ENCODE results near the gene FAF2. TPM values are rescaled to one million over a fixed set of nuclear protein-coding genes. Genes with fewer than 3 reads are reported as not detected.

Gene FAF2
- total RNA-seq, 1 experiment from 2014 or later, result 32.9 TPM

DNA sequence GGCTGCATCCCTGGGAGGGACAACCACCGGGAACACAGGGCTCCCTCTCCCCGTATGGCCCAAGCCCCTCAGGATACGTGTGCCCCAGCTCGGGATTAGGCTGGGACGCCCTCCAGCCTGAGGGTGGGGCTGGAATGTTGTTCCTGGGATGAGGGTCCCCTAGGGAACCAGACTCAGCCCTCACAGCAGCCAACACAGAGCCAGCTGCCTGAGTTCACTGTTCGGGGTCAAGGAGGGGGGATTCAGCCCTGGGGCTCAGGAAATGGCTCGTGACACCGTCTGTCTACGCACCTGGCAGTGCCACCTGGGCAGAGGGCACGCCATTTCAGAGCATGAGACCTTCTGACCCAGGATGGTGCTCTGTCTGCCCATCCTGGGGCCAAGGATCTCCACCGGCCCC, 80.1 kb downstream of the FAF2 start:
- no peak for ATAC-seq

DNA sequence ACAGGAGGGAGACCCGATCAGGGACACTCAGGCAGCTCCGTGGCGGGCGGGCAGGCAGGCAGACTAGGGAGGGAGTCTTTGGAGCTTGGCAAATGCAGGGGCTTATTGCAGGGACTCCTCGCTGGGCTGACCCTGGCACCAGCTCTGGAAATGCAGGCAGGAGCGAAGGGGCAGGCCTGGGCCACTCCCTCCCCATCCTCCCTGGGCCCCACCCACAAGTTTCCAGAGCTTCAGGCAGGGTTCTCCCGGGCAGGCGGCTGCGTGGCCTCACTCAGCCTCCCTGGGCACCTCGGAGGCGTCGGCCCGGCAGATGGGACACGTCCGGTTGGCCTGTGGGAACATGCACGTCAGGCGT, 80.6 kb downstream of the FAF2 start:
- no peaks in the 10 kb centered on the region for H3K27me3 Mint-ChIP-seq (ENCODE audit: low read depth)
- peaks cover 27% of the 10 kb centered on the region for H3K36me3 Mint-ChIP-seq
- no peak for TF ChIP-seq SOX15 (CRISPR knock-in tag; IDR thresholded peaks at IDR 0.05)
- TF ChIP-seq FOXJ3 (CRISPR knock-in tag; IDR thresholded peaks at IDR 0.05; ENCODE audit: borderline replicate concordance), result no peak
- TF ChIP-seq, protein P1, sequence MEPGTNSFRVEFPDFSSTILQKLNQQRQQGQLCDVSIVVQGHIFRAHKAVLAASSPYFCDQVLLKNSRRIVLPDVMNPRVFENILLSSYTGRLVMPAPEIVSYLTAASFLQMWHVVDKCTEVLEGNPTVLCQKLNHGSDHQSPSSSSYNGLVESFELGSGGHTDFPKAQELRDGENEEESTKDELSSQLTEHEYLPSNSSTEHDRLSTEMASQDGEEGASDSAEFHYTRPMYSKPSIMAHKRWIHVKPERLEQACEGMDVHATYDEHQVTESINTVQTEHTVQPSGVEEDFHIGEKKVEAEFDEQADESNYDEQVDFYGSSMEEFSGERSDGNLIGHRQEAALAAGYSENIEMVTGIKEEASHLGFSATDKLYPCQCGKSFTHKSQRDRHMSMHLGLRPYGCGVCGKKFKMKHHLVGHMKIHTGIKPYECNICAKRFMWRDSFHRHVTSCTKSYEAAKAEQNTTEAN (CRISPR knock-in tag; IDR thresholded peaks at IDR 0.05), result no peak
- TF ChIP-seq, protein P2, sequence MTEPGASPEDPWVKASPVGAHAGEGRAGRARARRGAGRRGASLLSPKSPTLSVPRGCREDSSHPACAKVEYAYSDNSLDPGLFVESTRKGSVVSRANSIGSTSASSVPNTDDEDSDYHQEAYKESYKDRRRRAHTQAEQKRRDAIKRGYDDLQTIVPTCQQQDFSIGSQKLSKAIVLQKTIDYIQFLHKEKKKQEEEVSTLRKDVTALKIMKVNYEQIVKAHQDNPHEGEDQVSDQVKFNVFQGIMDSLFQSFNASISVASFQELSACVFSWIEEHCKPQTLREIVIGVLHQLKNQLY (CRISPR knock-in tag; IDR thresholded peaks at IDR 0.05), result no peak
- TF ChIP-seq EMX1 (CRISPR knock-in tag; IDR thresholded peaks at IDR 0.05), result no peak
- no peak for TF ChIP-seq TEAD1 (CRISPR knock-in tag; IDR thresholded peaks at IDR 0.05)
- TF ChIP-seq ZNF423 (CRISPR knock-in tag; IDR thresholded peaks at IDR 0.05), result no peak
- no peak for TF ChIP-seq NFE2L1 (CRISPR knock-in tag; IDR thresholded peaks at IDR 0.05)
- TF ChIP-seq PRRX2 (CRISPR knock-in tag; IDR thresholded peaks at IDR 0.05), result no peak
- TF ChIP-seq, protein P3, sequence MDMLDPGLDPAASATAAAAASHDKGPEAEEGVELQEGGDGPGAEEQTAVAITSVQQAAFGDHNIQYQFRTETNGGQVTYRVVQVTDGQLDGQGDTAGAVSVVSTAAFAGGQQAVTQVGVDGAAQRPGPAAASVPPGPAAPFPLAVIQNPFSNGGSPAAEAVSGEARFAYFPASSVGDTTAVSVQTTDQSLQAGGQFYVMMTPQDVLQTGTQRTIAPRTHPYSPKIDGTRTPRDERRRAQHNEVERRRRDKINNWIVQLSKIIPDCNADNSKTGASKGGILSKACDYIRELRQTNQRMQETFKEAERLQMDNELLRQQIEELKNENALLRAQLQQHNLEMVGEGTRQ (CRISPR knock-in tag; IDR thresholded peaks at IDR 0.05), result no peak
- TF ChIP-seq, protein P4, sequence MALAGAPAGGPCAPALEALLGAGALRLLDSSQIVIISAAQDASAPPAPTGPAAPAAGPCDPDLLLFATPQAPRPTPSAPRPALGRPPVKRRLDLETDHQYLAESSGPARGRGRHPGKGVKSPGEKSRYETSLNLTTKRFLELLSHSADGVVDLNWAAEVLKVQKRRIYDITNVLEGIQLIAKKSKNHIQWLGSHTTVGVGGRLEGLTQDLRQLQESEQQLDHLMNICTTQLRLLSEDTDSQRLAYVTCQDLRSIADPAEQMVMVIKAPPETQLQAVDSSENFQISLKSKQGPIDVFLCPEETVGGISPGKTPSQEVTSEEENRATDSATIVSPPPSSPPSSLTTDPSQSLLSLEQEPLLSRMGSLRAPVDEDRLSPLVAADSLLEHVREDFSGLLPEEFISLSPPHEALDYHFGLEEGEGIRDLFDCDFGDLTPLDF (CRISPR knock-in tag; IDR thresholded peaks at IDR 0.05), result no peak
- no peak for TF ChIP-seq ATF1 (CRISPR knock-in tag; IDR thresholded peaks at IDR 0.05)
- no peak for TF ChIP-seq GABPB1 (CRISPR knock-in tag; IDR thresholded peaks at IDR 0.05)
- TF ChIP-seq, protein P5, sequence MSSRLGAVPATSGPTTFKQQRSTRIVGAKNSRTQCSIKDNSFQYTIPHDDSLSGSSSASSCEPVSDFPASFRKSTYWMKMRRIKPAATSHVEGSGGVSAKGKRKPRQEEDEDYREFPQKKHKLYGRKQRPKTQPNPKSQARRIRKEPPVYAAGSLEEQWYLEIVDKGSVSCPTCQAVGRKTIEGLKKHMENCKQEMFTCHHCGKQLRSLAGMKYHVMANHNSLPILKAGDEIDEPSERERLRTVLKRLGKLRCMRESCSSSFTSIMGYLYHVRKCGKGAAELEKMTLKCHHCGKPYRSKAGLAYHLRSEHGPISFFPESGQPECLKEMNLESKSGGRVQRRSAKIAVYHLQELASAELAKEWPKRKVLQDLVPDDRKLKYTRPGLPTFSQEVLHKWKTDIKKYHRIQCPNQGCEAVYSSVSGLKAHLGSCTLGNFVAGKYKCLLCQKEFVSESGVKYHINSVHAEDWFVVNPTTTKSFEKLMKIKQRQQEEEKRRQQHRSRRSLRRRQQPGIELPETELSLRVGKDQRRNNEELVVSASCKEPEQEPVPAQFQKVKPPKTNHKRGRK (CRISPR knock-in tag; IDR thresholded peaks at IDR 0.05; ENCODE audit: borderline replicate concordance), result no peak
- TF ChIP-seq ETV6 (CRISPR knock-in tag; IDR thresholded peaks at IDR 0.05), result no peak
- TF ChIP-seq ZNF219 (CRISPR knock-in tag; IDR thresholded peaks at IDR 0.05; ENCODE audit: borderline replicate concordance), result no peak
- no peak for TF ChIP-seq ZBTB21 (CRISPR knock-in tag; IDR thresholded peaks at IDR 0.05; ENCODE audit: borderline replicate concordance)
- H3K4me3 Mint-ChIP-seq, result no peak overlapping the region
- ATAC-seq (no peak), DNase-seq (ENCODE audit: low spot score) (no peak)
- ChIA-PET CTCF (interaction anchor here (1.0 to 1.7 kb wide), 2 partner anchors 9 to 81 kb away, joined by 3 to 4 read pairs; partner anchors contain the start of gene FAF2), POLR2A (interaction anchor here (0.7 kb wide), 1 partner anchor 960 kb away, joined by 6 read pairs; no protein-coding TSS in a partner anchor)
- H3K4me1 Mint-ChIP-seq, result peaks cover 6% of the 10 kb centered on the region
- no peaks in the 10 kb centered on the region for H3K9me3 Mint-ChIP-seq
- H3K27ac Mint-ChIP-seq, result no peak overlapping the region; the same call in 1 of the 2 replicates

More for the DNA sequence above, 80.1 kb downstream of the FAF2 start:
- Mint-ChIP-seq H3K4me3 (no peak overlapping the region), H3K36me3 (peaks cover 25% of the 10 kb centered on the region), H3K4me1 (peaks cover 2% of the 10 kb centered on the region), H3K27ac (peak overlapping the region; percentile 45; the same call in 1 of the 2 replicates), H3K9me3 (no peaks in the 10 kb centered on the region), H3K27me3 (ENCODE audit: low read depth) (no peaks in the 10 kb centered on the region)
- ChIA-PET CTCF (interaction anchor here (1.7 kb wide), 1 partner anchor 80 kb away, joined by 4 read pairs; the partner anchor contains the start of gene FAF2), POLR2A (interaction anchor here (0.7 kb wide), 1 partner anchor 961 kb away, joined by 6 read pairs; no protein-coding TSS in a partner anchor)
- DNase-seq (ENCODE audit: low spot score), result no peak
- no peak for TF ChIP-seq JUN (CRISPR knock-in tag; IDR thresholded peaks at IDR 0.05)
- TF ChIP-seq, protein P6, sequence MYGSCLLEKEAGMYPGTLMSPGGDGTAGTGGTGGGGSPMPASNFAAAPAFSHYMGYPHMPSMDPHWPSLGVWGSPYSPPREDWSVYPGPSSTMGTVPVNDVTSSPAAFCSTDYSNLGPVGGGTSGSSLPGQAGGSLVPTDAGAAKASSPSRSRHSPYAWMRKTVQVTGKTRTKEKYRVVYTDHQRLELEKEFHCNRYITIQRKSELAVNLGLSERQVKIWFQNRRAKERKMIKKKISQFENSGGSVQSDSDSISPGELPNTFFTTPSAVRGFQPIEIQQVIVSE (CRISPR knock-in tag; IDR thresholded peaks at IDR 0.05; ENCODE audit: borderline replicate concordance), result no peak
- TF ChIP-seq ESRRA (CRISPR knock-in tag; IDR thresholded peaks at IDR 0.05; ENCODE audit: borderline replicate concordance), result no peak
- TF ChIP-seq ZNF263 (CRISPR knock-in tag; IDR thresholded peaks at IDR 0.05; ENCODE audit: low read depth), result no peak
- TF ChIP-seq, protein P7, sequence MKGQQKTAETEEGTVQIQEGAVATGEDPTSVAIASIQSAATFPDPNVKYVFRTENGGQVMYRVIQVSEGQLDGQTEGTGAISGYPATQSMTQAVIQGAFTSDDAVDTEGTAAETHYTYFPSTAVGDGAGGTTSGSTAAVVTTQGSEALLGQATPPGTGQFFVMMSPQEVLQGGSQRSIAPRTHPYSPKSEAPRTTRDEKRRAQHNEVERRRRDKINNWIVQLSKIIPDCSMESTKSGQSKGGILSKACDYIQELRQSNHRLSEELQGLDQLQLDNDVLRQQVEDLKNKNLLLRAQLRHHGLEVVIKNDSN (CRISPR knock-in tag; IDR thresholded peaks at IDR 0.05), result no peak
- TF ChIP-seq ETV6 (CRISPR knock-in tag; IDR thresholded peaks at IDR 0.05), result no peak
- TF ChIP-seq ZNF219 (CRISPR knock-in tag; IDR thresholded peaks at IDR 0.05; ENCODE audit: borderline replicate concordance), result no peak
